ENCODE data around the gene MAN2B1. TPM values are rescaled to one million over a fixed set of nuclear protein-coding genes. Genes with fewer than 3 reads are reported as not detected.

Gene MAN2B1
- total RNA-seq, 3 donors from 2014 or later = 45.6 to 118 (median 49.0) TPM

- H3K9me3 ChIP-seq = no peaks in the 10 kb centered on the region
- intact Hi-C loops (cut with DNase I; ENCODE audit: low total_unique reads) = no loop called here
- H3K4me1 ChIP-seq = peaks cover 2 to 5% of the 10 kb centered on the region in 2 donors
- no peaks in the 10 kb centered on the region for H3K36me3 ChIP-seq
- no peak overlapping the region for H3K27ac ChIP-seq
- H3K4me3 ChIP-seq = no peak overlapping the region
- TF ChIP-seq POLR2A (IDR thresholded peaks at IDR 0.05) = no peak
- no peak for DNase-seq (ENCODE audit: low spot score in 2 of 2)
- H3K27me3 ChIP-seq = no peaks in the 10 kb centered on the region
Observed at GRCh38 chr19:12660980-12661379, 5.6 kb downstream of the MAN2B1 start.

- no peaks in the 10 kb centered on the region for H3K36me3 ChIP-seq
- no peaks in the 10 kb centered on the region for H3K4me1 ChIP-seq
- H3K9me3 ChIP-seq = no peaks in the 10 kb centered on the region
- intact Hi-C loops (cut with DNase I; ENCODE audit: low total_unique reads) = no loop called here
- no peak overlapping the region for H3K4me3 ChIP-seq
- no peak for DNase-seq (ENCODE audit: low spot score in 2 of 2)
- TF ChIP-seq POLR2A (IDR thresholded peaks at IDR 0.05) (no peak), CTCF (IDR thresholded peaks at IDR 0.05) (no peak), POLR2AphosphoS5 (IDR thresholded peaks at IDR 0.05) (no peak)
- H3K27me3 ChIP-seq = no peaks in the 10 kb centered on the region
- no peak overlapping the region for H3K27ac ChIP-seq
Observed at GRCh38 chr19:12657966-12658365, 8.6 kb downstream of the MAN2B1 start.

DNA sequence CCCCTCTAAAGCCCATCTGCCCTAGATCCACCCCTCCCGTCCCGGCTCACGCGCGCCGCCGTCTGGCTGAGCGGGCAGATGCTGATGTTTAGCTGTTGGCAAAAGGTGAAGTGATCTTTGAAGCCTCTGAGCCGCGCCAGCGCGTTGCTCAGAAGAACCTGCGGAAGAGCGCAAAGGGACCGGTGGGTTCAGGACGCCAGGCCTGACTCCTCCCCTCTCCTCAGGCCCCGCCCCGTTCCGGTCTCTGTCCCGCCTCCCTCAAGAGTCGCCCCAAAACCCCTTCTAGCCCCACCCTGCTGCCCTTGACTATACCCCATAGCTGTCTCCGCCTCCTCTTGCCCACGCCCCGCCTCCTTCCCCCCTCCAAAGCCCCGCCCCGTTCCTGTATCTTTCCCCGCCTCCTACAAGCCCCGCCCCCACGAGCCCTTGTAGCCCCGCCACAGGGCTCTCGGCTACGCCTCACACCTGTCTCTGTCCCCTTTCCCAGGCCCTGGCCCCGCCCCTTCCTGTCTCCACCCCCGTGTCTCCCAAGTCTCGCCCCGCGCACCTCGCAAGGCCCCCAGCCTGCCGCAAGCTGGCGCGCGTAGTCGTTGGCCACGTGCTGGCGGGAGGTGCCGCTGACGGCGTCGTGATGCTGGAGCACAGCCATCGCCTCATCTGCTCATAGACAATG lies 9.5 kb downstream of the MAN2B1 start:
- Histone ChIP-seq H3K36me3 (no peaks in the 10 kb centered on the region), H3K9me3 (no peaks in the 10 kb centered on the region), H3K4me1 (no peaks in the 10 kb centered on the region), H3K27ac (no peak overlapping the region), H3K27me3 (no peaks in the 10 kb centered on the region), H3K4me3 (no peak overlapping the region)
- intact Hi-C loops (cut with DNase I; ENCODE audit: low total_unique reads) = no loop called here
- TF ChIP-seq POLR2AphosphoS5 (IDR thresholded peaks at IDR 0.05) = no peak
- no peak for TF ChIP-seq CTCF (IDR thresholded peaks at IDR 0.05)
- no peak for TF ChIP-seq POLR2A (IDR thresholded peaks at IDR 0.05)
- DNase-seq (ENCODE audit: low spot score in 2 of 2) = no peak

DNA sequence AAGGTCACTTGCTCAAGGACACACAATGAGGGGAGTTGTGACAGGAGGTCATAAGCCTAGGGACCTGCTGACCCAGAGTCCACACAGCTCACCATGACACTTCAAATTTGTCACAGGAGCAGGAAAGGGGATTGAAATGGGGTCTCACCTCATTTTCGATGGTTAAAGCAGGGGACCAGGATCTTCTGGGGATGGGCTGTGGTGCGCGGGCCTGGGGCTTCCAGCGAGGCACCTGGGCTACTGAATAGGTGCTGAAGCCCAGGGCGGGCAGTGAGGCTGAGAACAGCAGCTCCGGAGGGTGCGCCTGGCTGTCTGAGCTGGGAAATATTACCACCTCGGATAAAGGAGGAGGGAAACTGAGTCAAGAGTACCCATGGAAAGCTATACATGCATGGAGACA lies 11.0 kb downstream of the MAN2B1 start:
- intact Hi-C loops (cut with DNase I; ENCODE audit: low total_unique reads) = no loop called here
- no peaks in the 10 kb centered on the region for H3K27me3 ChIP-seq
- H3K36me3 ChIP-seq = no peaks in the 10 kb centered on the region
- no peak overlapping the region for H3K4me3 ChIP-seq
- H3K4me1 ChIP-seq = no peaks in the 10 kb centered on the region
- DNase-seq (ENCODE audit: low spot score in 2 of 2) = no peak
- TF ChIP-seq POLR2AphosphoS5 (IDR thresholded peaks at IDR 0.05) = no peak
- no peak for TF ChIP-seq CTCF (IDR thresholded peaks at IDR 0.05)
- no peak for TF ChIP-seq POLR2A (IDR thresholded peaks at IDR 0.05)
- H3K9me3 ChIP-seq = no peaks in the 10 kb centered on the region
- no peak overlapping the region for H3K27ac ChIP-seq

DNA sequence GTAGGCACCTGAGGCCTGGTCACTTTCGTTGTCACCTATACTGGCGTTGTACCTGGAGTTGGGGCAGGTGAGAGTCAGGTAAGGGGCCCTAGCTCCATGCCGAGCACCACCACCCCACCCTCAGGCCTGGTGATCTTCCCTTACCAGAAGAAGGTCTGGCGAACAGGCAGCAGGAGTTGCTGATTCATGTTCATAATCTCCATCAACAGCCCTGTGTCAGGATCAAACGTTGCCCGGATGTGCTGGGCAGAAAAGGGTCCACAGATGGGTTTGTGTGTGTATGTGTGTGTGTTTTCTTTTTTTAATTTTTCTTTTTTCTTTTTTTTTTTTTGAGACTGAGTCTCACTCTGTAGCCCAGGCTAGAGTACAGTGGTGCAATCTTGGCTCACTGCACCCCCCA lies 14.3 kb downstream of the MAN2B1 start:
- intact Hi-C loops (cut with DNase I; ENCODE audit: low total_unique reads) = no loop called here
- H3K27me3 ChIP-seq = no peaks in the 10 kb centered on the region
- H3K4me1 ChIP-seq = peaks cover 0 to 8% of the 10 kb centered on the region in 2 donors
- no peaks in the 10 kb centered on the region for H3K36me3 ChIP-seq
- DNase-seq (ENCODE audit: low spot score in 2 of 2) = no peak
- H3K4me3 ChIP-seq = no peak overlapping the region
- TF ChIP-seq POLR2AphosphoS5 (IDR thresholded peaks at IDR 0.05) (no peak), POLR2A (IDR thresholded peaks at IDR 0.05) (no peak), CTCF (IDR thresholded peaks at IDR 0.05) (no peak)
- no peak overlapping the region for H3K27ac ChIP-seq
- no peaks in the 10 kb centered on the region for H3K9me3 ChIP-seq
